Panc1 (cell line): Measurements from ENCODE around the gene ZNF117. TPM values are rescaled to one million over a fixed set of nuclear protein-coding genes. Genes with fewer than 3 reads are reported as not detected.

ENCODE experiments used
- ATAC-seq: fragments of 200-7000 bp; cut with Tn5 transposase; 2 replicates; pipeline ENCODE4 v1.9.1; 2020; ENCODE audit warnings: mild to moderate bottlenecking, moderate library complexity
- BruUV-seq: library from RNA; stranded (reverse); fragments of 400-500 nt; replicated peaks from 2 replicates; lab custom pipeline; 2021; lab: Mats Ljungman, UMichigan
- CTCF ChIA-PET: fragments of 300-600 bp; sonication (Branson Sonifier 250); formaldehyde crosslinking; loops from one replicate; lab custom pipeline; 2022; ENCODE audit warnings: antibody characterized with exemption; lab: Charles Lee
- POLR2A ChIA-PET: fragments of 300-600 bp; sonication (Branson Sonifier 250); formaldehyde crosslinking; loops from one replicate; lab custom pipeline; 2022; ENCODE audit warnings: antibody characterized with exemption; lab: Charles Lee
- DNase-seq: peaks from one replicate; pipeline ENCODE4 v3.0.0-alpha.2; 2010; ENCODE audit warnings: low read depth, low spot score
- H3K27ac ChIP-seq: 2 replicates; pipeline ENCODE4 v1.5.1; 2011; ENCODE audit warnings: mild to moderate bottlenecking, low read length, inconsistent platforms
- H3K27me3 ChIP-seq: fragments of 200-500 bp; sonication (Bioruptor generic); 2 replicates; pipeline ENCODE4 v1.6.0; 2014; ENCODE audit warnings: low read length, inconsistent platforms; ENCODE audit not compliant: control insufficient read depth, insufficient read depth
- H3K36me3 ChIP-seq: fragments of 200-500 bp; sonication (Bioruptor generic); 2 replicates; pipeline ENCODE4 v1.5.1; 2014; ENCODE audit warnings: inconsistent platforms, mild to moderate bottlenecking, low read length, moderate library complexity; ENCODE audit not compliant: control insufficient read depth, insufficient read depth
- H3K4me1 ChIP-seq: 2 replicates; pipeline ENCODE4 v1.5.1; 2011; ENCODE audit warnings: inconsistent platforms, mild to moderate bottlenecking, low read length, moderate library complexity; ENCODE audit not compliant: control insufficient read depth, insufficient read depth
- H3K4me3 ChIP-seq, 2 experiments: 2 replicates each; pipeline ENCODE4 v1.5.1; 2011 to 2012; ENCODE audit warnings: low read depth in 2 of 2, low read length in 2 of 2, mild to moderate bottlenecking in 2 of 2, inconsistent platforms in 1 of 2, moderate library complexity in 1 of 2
- H3K9me3 ChIP-seq: fragments of 200-500 bp; sonication (Bioruptor generic); 2 replicates; pipeline ENCODE4 v1.5.1; 2014; ENCODE audit warnings: low read depth, mild to moderate bottlenecking, inconsistent platforms, low read length, moderate library complexity; ENCODE audit not compliant: control insufficient read depth, insufficient read depth
- POLR2AphosphoS5 ChIP-seq: IDR thresholded peaks from 2 replicates; pipeline ENCODE4 v1.6.1; 2012; ENCODE audit warnings: mild to moderate bottlenecking, low read depth, low read length, moderate library complexity
- SIN3A ChIP-seq: IDR thresholded peaks from 2 replicates; pipeline ENCODE4 v1.6.1; 2012; ENCODE audit warnings: low read depth, mild to moderate bottlenecking, low read length, moderate library complexity, borderline replicate concordance; ENCODE audit not compliant: insufficient read depth
- TCF7L2 ChIP-seq: IDR thresholded peaks from 2 replicates; pipeline ENCODE4 v1.6.1; 2011; ENCODE audit warnings: mild to moderate bottlenecking, low read depth, low read length, inconsistent platforms
- in situ Hi-C: cut with HindIII; loops from 2 replicates; pipeline ENCODE4 v1.10.0; 2016; ENCODE audit warnings: low sequenced_read_pairs, low pct_unique_long_range_greater_than_20kb
- intact Hi-C: fragments of 100-400 bp; cut with micrococcal nuclease; formaldehyde crosslinking; loops from one replicate; pipeline ENCODE4 v1.10.0; 2022; ENCODE audit not compliant: unreplicated experiment
- total RNA-seq: library from RNA; stranded (reverse); gene quantifications from one replicate; pipeline ENCODE4 v1.2.1, GENCODE V29; 2021; ENCODE audit not compliant: unreplicated experiment
- TF ChIP-seq, protein P1 (sequence below), 2 experiments: IDR thresholded peaks; 2 replicates each; pipeline ENCODE4 v1.6.1; 2011 to 2012; ENCODE audit warnings: low read depth in 2 of 2, control low read depth in 1 of 2, low read length in 1 of 2, mild to moderate bottlenecking in 1 of 2, moderate library complexity in 1 of 2; ENCODE audit not compliant: insufficient read depth in 1 of 2
- TF ChIP-seq, protein P2 (sequence below): fragments of 450-650 bp; IDR thresholded peaks from 2 replicates; pipeline ENCODE4 v1.5.1; 2017; ENCODE audit warnings: mild to moderate bottlenecking

Gene ZNF117
- total RNA-seq, 1 experiment from 2014 or later, result 8.0 TPM

DNA sequence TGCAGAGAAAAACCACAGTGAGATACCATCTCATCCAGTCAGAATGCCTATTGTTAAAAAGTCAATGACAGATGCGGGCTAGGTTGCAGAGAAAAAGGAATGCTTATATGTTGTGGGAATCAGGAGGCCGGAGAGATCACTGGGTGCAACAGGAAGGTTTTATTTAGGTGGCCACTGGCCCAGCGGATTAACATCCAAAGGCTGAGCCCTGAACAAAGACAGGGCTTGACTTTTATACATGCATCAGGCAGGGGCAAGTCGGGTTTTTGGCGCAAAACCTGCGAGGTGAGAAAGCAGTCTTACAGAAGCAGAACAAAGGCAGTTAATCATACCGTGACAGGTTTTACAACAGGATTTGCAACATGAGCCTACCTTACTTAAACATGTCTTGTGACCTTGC is 620 bp downstream of the ZNF117 start:
- Histone ChIP-seq H3K36me3 (no peaks in the 10 kb centered on the region), H3K4me1 (no peaks in the 10 kb centered on the region), H3K9me3 (peaks cover 20% of the 10 kb centered on the region; the same call in 1 of the 2 replicates), H3K4me3 (no peak overlapping the region), H3K27ac (no peak overlapping the region), H3K27me3 (no peaks in the 10 kb centered on the region)
- TF ChIP-seq SIN3A (no peak), POLR2AphosphoS5 (no peak), TCF7L2 (no peak)
- TF ChIP-seq, protein P1, sequence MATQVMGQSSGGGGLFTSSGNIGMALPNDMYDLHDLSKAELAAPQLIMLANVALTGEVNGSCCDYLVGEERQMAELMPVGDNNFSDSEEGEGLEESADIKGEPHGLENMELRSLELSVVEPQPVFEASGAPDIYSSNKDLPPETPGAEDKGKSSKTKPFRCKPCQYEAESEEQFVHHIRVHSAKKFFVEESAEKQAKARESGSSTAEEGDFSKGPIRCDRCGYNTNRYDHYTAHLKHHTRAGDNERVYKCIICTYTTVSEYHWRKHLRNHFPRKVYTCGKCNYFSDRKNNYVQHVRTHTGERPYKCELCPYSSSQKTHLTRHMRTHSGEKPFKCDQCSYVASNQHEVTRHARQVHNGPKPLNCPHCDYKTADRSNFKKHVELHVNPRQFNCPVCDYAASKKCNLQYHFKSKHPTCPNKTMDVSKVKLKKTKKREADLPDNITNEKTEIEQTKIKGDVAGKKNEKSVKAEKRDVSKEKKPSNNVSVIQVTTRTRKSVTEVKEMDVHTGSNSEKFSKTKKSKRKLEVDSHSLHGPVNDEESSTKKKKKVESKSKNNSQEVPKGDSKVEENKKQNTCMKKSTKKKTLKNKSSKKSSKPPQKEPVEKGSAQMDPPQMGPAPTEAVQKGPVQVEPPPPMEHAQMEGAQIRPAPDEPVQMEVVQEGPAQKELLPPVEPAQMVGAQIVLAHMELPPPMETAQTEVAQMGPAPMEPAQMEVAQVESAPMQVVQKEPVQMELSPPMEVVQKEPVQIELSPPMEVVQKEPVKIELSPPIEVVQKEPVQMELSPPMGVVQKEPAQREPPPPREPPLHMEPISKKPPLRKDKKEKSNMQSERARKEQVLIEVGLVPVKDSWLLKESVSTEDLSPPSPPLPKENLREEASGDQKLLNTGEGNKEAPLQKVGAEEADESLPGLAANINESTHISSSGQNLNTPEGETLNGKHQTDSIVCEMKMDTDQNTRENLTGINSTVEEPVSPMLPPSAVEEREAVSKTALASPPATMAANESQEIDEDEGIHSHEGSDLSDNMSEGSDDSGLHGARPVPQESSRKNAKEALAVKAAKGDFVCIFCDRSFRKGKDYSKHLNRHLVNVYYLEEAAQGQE (IDR thresholded peaks at IDR 0.05; ENCODE audit: insufficient read depth in 1 of 2, low read depth in 2 of 2, low read length in 1 of 2), result no peak
- TF ChIP-seq, protein P2, sequence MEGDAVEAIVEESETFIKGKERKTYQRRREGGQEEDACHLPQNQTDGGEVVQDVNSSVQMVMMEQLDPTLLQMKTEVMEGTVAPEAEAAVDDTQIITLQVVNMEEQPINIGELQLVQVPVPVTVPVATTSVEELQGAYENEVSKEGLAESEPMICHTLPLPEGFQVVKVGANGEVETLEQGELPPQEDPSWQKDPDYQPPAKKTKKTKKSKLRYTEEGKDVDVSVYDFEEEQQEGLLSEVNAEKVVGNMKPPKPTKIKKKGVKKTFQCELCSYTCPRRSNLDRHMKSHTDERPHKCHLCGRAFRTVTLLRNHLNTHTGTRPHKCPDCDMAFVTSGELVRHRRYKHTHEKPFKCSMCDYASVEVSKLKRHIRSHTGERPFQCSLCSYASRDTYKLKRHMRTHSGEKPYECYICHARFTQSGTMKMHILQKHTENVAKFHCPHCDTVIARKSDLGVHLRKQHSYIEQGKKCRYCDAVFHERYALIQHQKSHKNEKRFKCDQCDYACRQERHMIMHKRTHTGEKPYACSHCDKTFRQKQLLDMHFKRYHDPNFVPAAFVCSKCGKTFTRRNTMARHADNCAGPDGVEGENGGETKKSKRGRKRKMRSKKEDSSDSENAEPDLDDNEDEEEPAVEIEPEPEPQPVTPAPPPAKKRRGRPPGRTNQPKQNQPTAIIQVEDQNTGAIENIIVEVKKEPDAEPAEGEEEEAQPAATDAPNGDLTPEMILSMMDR, result no peak
- ChIA-PET POLR2A (no interaction called here), CTCF (no interaction called here)
- no peak for DNase-seq
- ATAC-seq, result no peak
- no TSS peak for BruUV-seq
- intact Hi-C loops (no loop called here), in situ Hi-C loops (no loop called here)

DNA sequence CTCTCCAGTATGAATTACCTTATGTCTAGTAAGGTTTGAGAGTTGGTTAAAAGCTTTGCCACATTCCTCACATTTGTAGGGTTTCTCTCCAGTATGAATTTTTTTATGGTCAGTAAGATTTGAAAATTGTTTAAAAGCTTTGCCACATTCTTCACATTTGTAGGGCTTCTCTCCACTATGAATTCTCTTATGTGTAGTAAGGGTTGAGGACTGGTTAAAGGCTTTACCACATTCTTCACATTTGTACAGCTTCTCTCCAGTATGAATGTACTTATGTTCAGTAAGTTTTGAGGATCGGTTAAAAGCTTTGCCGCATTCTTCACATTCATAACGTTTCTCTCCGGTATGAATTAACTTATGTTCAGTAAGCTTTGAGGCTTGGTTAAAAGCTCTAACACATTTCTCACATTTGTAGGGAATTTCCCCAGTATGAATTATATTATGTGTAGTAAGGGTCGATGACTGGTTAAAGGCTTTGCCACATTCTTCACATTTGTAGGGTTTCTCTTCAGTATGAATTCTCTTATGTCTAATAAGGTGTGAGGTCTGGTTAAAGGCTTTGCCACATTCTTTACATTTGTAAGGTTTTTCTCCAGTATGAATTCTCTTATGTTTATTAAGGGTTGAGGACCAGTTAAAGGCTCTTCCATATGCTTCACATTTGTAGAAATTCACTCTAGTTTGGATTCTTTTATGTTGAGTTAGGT is 12.2 kb downstream of the ZNF117 start:
- peaks cover 83% of the 10 kb centered on the region for H3K9me3 ChIP-seq
- no peaks in the 10 kb centered on the region for H3K4me1 ChIP-seq
- intact Hi-C loops, result no loop called here
- no peak overlapping the region for H3K4me3 ChIP-seq
- no peak for TF ChIP-seq SIN3A
- TF ChIP-seq, protein P1 (IDR thresholded peaks at IDR 0.05; ENCODE audit: insufficient read depth in 1 of 2, low read depth in 2 of 2, low read length in 1 of 2), result no peak
- TF ChIP-seq, protein P2, result no peak
- no peak for TF ChIP-seq TCF7L2
- no peak for TF ChIP-seq POLR2AphosphoS5
- DNase-seq (no peak), ATAC-seq (no peak)
- no peaks in the 10 kb centered on the region for H3K27me3 ChIP-seq
- POLR2A ChIA-PET, result no interaction called here
- in situ Hi-C loops, result no loop called here
- H3K27ac ChIP-seq, result no peak overlapping the region
- CTCF ChIA-PET, result no interaction called here
- BruUV-seq, result no TSS peak
- H3K36me3 ChIP-seq, result peaks cover 2% of the 10 kb centered on the region; the same call in 1 of the 2 replicates
